Liver (tissue), 9 donors: ENCODE measurements around the gene TIMP1. TPM values are rescaled to one million over a fixed set of nuclear protein-coding genes. Genes with fewer than 3 reads are reported as not detected.
"Not testable (repeated sequence)": the region's sequence is repeated elsewhere in the genome, so short reads cannot be mapped to it uniquely, and the experiment has no call there.

Source experiments
- DNase-seq: peaks from one replicate; pipeline ENCODE4 v3.0.0-alpha.2; 2017; ENCODE audit warnings: low spot score
- H3K27ac ChIP-seq, 2 donors: one replicate each; pipeline ENCODE4 v1.7.0; 2013; ENCODE audit warnings: inconsistent platforms in 2 of 2, low read length in 2 of 2, control low read depth in 1 of 2, low read depth in 1 of 2, mild to moderate bottlenecking in 1 of 2
- H3K27me3 ChIP-seq, 4 donors: one replicate each; pipeline versions ENCODE4 v1.6.1 to v1.7.0; 2013; ENCODE audit warnings: low read length in 3 of 4, inconsistent platforms in 1 of 4, mild to moderate bottlenecking in 1 of 4, moderate library complexity in 1 of 4; ENCODE audit not compliant: control insufficient read depth in 4 of 4, insufficient read depth in 4 of 4
- H3K36me3 ChIP-seq, 4 donors: one replicate each; pipeline versions ENCODE4 v1.6.1 to v1.7.0; 2013; ENCODE audit warnings: low read length in 3 of 4, mild to moderate bottlenecking in 3 of 4, low read depth in 1 of 4, moderate library complexity in 1 of 4; ENCODE audit not compliant: control insufficient read depth in 4 of 4, insufficient read depth in 3 of 4
- H3K4me1 ChIP-seq, 4 donors: one replicate each; pipeline versions ENCODE4 v1.6.1 to v1.7.0; 2013; ENCODE audit warnings: low read length in 3 of 4, mild to moderate bottlenecking in 3 of 4, moderate library complexity in 1 of 4; ENCODE audit not compliant: control insufficient read depth in 4 of 4, insufficient read depth in 4 of 4
- H3K4me3 ChIP-seq, 3 donors: one replicate each; pipeline versions ENCODE4 v1.6.1 to v1.7.0; 2013; ENCODE audit warnings: low read length in 3 of 3, control low read depth in 1 of 3, low read depth in 1 of 3, mild to moderate bottlenecking in 1 of 3
- H3K9ac ChIP-seq, 2 donors: one replicate each; pipeline ENCODE4 v1.7.0; 2013; ENCODE audit warnings: low read length in 2 of 2, mild to moderate bottlenecking in 2 of 2, moderate library complexity in 2 of 2, control low read depth in 1 of 2, low read depth in 1 of 2
- H3K9me3 ChIP-seq, 4 donors: one replicate each; pipeline versions ENCODE4 v1.6.1 to v1.7.0; 2013; ENCODE audit warnings: low read length in 3 of 4; ENCODE audit not compliant: control insufficient read depth in 4 of 4
- EGR1 ChIP-seq, 2 donors: IDR thresholded peaks; 2 replicates each; pipeline ENCODE4 v1.6.1; 2016 to 2018; ENCODE audit warnings: antibody characterized with exemption in 2 of 2, low read depth in 2 of 2
- FOXA1 ChIP-seq: IDR thresholded peaks from 2 replicates; pipeline ENCODE4 v1.6.1; 2016; ENCODE audit warnings: antibody characterized with exemption
- GABPA ChIP-seq, 2 donors: IDR thresholded peaks in 1 of 2; conservative IDR thresholded peaks in 1 of 2; 2 replicates each; pipeline ENCODE4 v1.6.1; 2016; ENCODE audit warnings: antibody characterized with exemption in 2 of 2, mild to moderate bottlenecking in 1 of 2, moderate library complexity in 1 of 2
- HNF4A ChIP-seq, 2 donors: conservative IDR thresholded peaks; 2 replicates each; pipeline ENCODE4 v1.6.1; 2016; ENCODE audit warnings: antibody characterized with exemption in 2 of 2, mild to moderate bottlenecking in 2 of 2
- HNF4G ChIP-seq: IDR thresholded peaks from 2 replicates; pipeline ENCODE4 v1.6.1; 2016; ENCODE audit warnings: antibody characterized with exemption
- JUND ChIP-seq, 2 donors: IDR thresholded peaks; 2 replicates each; pipeline ENCODE4 v1.6.1; 2016; ENCODE audit warnings: antibody characterized with exemption in 2 of 2
- MAX ChIP-seq: IDR thresholded peaks from 2 replicates; pipeline ENCODE4 v1.6.1; 2016; ENCODE audit warnings: antibody characterized with exemption
- RAD21 ChIP-seq, 2 donors: IDR thresholded peaks; 2 replicates each; pipeline ENCODE4 v1.6.1; 2016; ENCODE audit warnings: antibody characterized with exemption in 2 of 2, mild to moderate bottlenecking in 2 of 2
- REST ChIP-seq: IDR thresholded peaks from 2 replicates; pipeline ENCODE4 v1.6.1; 2016; ENCODE audit warnings: antibody characterized with exemption, mild to moderate bottlenecking
- RXRA ChIP-seq, 2 donors: IDR thresholded peaks; 2 replicates each; pipeline ENCODE4 v1.6.1; 2017 to 2018; ENCODE audit warnings: antibody characterized with exemption in 2 of 2, mild to moderate bottlenecking in 1 of 2
- SP1 ChIP-seq: IDR thresholded peaks from 2 replicates; pipeline ENCODE4 v1.6.1; 2018; ENCODE audit warnings: antibody characterized with exemption, mild to moderate bottlenecking
- TAF1 ChIP-seq: conservative IDR thresholded peaks from 2 replicates; pipeline ENCODE4 v1.6.1; 2016; ENCODE audit warnings: antibody characterized with exemption, mild to moderate bottlenecking
- ZBTB33 ChIP-seq: IDR thresholded peaks from 2 replicates; pipeline ENCODE4 v1.6.1; 2016; ENCODE audit warnings: antibody characterized with exemption
- WGBS: extraction: QIAGEN DNeasy Blood & Tissue Kit; methylation state at CpG from one replicate; pipeline ENCODE4 v1.1.7; 2013; 5-methylcytosine and 5-hydroxymethylcytosine counted together
- polyA plus RNA-seq, 2 donors: library from polyadenylated mRNA; stranded (reverse) in 1 of 2; unstranded in 1 of 2; fragments of 200-250 nt in 1 of 2; fragments of >200 nt in 1 of 2; fragmentation: Nextera tagmentation in 1 of 2; extraction: Ambion mirVana in 1 of 2; gene quantifications; one replicate each; pipeline versions ENCODE4 v1.2.1 to v1.2.3, GENCODE V29; 2013 to 2015
- total RNA-seq, 2 donors: library from RNA; depleted of rRNA; stranded (reverse); fragments of >200 nt; gene quantifications; one replicate each; pipeline ENCODE4 v1.2.3, GENCODE V29; 2014
- donor health status: healthy.
- donor health status: healthy.
- donor health status: healthy.
- donor health status: healthy.
- donor health status: healthy.

Gene TIMP1
- total and polyA plus RNA-seq, 4 donors = 18.0 to 1,609 (median 146) TPM

- Histone ChIP-seq H3K9me3 (peaks cover 0 to 3% (median 1%) of the 10 kb centered on the region in 4 donors), H3K4me1 (no peaks in the 10 kb centered on the region), H3K27me3 (peaks cover 0 to 3% (median 0%) of the 10 kb centered on the region in 4 donors), H3K27ac (no peak overlapping the region), H3K9ac (no peak overlapping the region), H3K4me3 (no peak overlapping the region), H3K36me3 (no peaks in the 10 kb centered on the region)
- 96% methylated on average over 3 of the region's 3 CpGs for WGBS
- no peak for DNase-seq
- no peak for TF ChIP-seq FOXA1
- TF ChIP-seq RAD21 (IDR thresholded peaks at IDR 0.05) = no peak
- TF ChIP-seq HNF4A (conservative IDR thresholded peaks at IDR 0.05) = no peak
- TF ChIP-seq MAX = no peak
- TF ChIP-seq ZBTB33 = no peak
- TF ChIP-seq RXRA (IDR thresholded peaks at IDR 0.05) = no peak
- no peak for TF ChIP-seq TAF1
- no peak for TF ChIP-seq GABPA (IDR thresholded peaks at IDR 0.05 in 1 of 2, conservative IDR thresholded peaks at IDR 0.05 in 1 of 2)
Measured at GRCh38 chrX:47597222-47597621, 15.0 kb downstream of the TIMP1 start.

GRCh38 chrX:47603125-47603524, 20.9 kb downstream of the TIMP1 start:
- not testable (repeated sequence) for H3K27ac ChIP-seq, DNase-seq, H3K9ac ChIP-seq, H3K36me3 ChIP-seq, H3K4me1 ChIP-seq, H3K4me3 ChIP-seq, H3K27me3 ChIP-seq, H3K9me3 ChIP-seq
- 97% methylated on average over 4 of the region's 4 CpGs for WGBS

- Histone ChIP-seq H3K4me1 (no peaks in the 10 kb centered on the region), H3K9me3 (no peaks in the 10 kb centered on the region), H3K9ac (no peak overlapping the region), H3K27ac (no peak overlapping the region), H3K4me3 (no peak overlapping the region), H3K36me3 (no peaks in the 10 kb centered on the region), H3K27me3 (no peaks in the 10 kb centered on the region)
- 70% methylated on average over 9 of the region's 9 CpGs for WGBS
- TF ChIP-seq JUND (IDR thresholded peaks at IDR 0.05) = no peak
- TF ChIP-seq MAX = no peak
- no peak for TF ChIP-seq ZBTB33
- TF ChIP-seq REST = no peak
- TF ChIP-seq HNF4G = no peak
- no peak for TF ChIP-seq EGR1 (IDR thresholded peaks at IDR 0.05; ENCODE audit: low read depth in 2 of 2)
- TF ChIP-seq SP1 = no peak
- no peak for DNase-seq
Measured at GRCh38 chrX:47605024-47605423, 22.8 kb downstream of the TIMP1 start.
